Panc1 (cell line): ENCODE results near the gene SERTAD2. TPM values are rescaled to one million over a fixed set of nuclear protein-coding genes. Genes with fewer than 3 reads are reported as not detected.

Experiments used
- ATAC-seq: fragments of 200-7000 bp; cut with Tn5 transposase; 2 replicates; pipeline ENCODE4 v1.9.1; 2020; ENCODE audit warnings: mild to moderate bottlenecking, moderate library complexity
- BruUV-seq: library from RNA; stranded (reverse); fragments of 400-500 nt; replicated peaks from 2 replicates; lab custom pipeline; 2021; lab: Mats Ljungman, UMichigan
- CTCF ChIA-PET: fragments of 300-600 bp; sonication (Branson Sonifier 250); formaldehyde crosslinking; loops from one replicate; lab custom pipeline; 2022; ENCODE audit warnings: antibody characterized with exemption; lab: Charles Lee
- POLR2A ChIA-PET: fragments of 300-600 bp; sonication (Branson Sonifier 250); formaldehyde crosslinking; loops from one replicate; lab custom pipeline; 2022; ENCODE audit warnings: antibody characterized with exemption; lab: Charles Lee
- DNase-seq: peaks from one replicate; pipeline ENCODE4 v3.0.0-alpha.2; 2010; ENCODE audit warnings: low read depth, low spot score
- H3K27ac ChIP-seq: 2 replicates; pipeline ENCODE4 v1.5.1; 2011; ENCODE audit warnings: mild to moderate bottlenecking, low read length, inconsistent platforms
- H3K27me3 ChIP-seq: fragments of 200-500 bp; sonication (Bioruptor generic); 2 replicates; pipeline ENCODE4 v1.6.0; 2014; ENCODE audit warnings: low read length, inconsistent platforms; ENCODE audit not compliant: control insufficient read depth, insufficient read depth
- H3K36me3 ChIP-seq: fragments of 200-500 bp; sonication (Bioruptor generic); 2 replicates; pipeline ENCODE4 v1.5.1; 2014; ENCODE audit warnings: inconsistent platforms, mild to moderate bottlenecking, low read length, moderate library complexity; ENCODE audit not compliant: control insufficient read depth, insufficient read depth
- H3K4me1 ChIP-seq: 2 replicates; pipeline ENCODE4 v1.5.1; 2011; ENCODE audit warnings: inconsistent platforms, mild to moderate bottlenecking, low read length, moderate library complexity; ENCODE audit not compliant: control insufficient read depth, insufficient read depth
- H3K4me3 ChIP-seq, 2 experiments: 2 replicates each; pipeline ENCODE4 v1.5.1; 2011 to 2012; ENCODE audit warnings: low read depth in 2 of 2, low read length in 2 of 2, mild to moderate bottlenecking in 2 of 2, inconsistent platforms in 1 of 2, moderate library complexity in 1 of 2
- H3K9me3 ChIP-seq: fragments of 200-500 bp; sonication (Bioruptor generic); 2 replicates; pipeline ENCODE4 v1.5.1; 2014; ENCODE audit warnings: low read depth, mild to moderate bottlenecking, inconsistent platforms, low read length, moderate library complexity; ENCODE audit not compliant: control insufficient read depth, insufficient read depth
- CTCF ChIP-seq: fragments of 450-650 bp; IDR thresholded peaks from 2 replicates; pipeline ENCODE4 v1.5.1; 2017; ENCODE audit warnings: mild to moderate bottlenecking
- POLR2AphosphoS5 ChIP-seq: IDR thresholded peaks from 2 replicates; pipeline ENCODE4 v1.6.1; 2012; ENCODE audit warnings: mild to moderate bottlenecking, low read depth, low read length, moderate library complexity
- REST ChIP-seq, 2 experiments: IDR thresholded peaks; 2 replicates each; pipeline ENCODE4 v1.6.1; 2011 to 2012; ENCODE audit warnings: low read depth in 2 of 2, control low read depth in 1 of 2, low read length in 1 of 2, mild to moderate bottlenecking in 1 of 2, moderate library complexity in 1 of 2; ENCODE audit not compliant: insufficient read depth in 1 of 2
- SIN3A ChIP-seq: IDR thresholded peaks from 2 replicates; pipeline ENCODE4 v1.6.1; 2012; ENCODE audit warnings: low read depth, mild to moderate bottlenecking, low read length, moderate library complexity, borderline replicate concordance; ENCODE audit not compliant: insufficient read depth
- TCF7L2 ChIP-seq: IDR thresholded peaks from 2 replicates; pipeline ENCODE4 v1.6.1; 2011; ENCODE audit warnings: mild to moderate bottlenecking, low read depth, low read length, inconsistent platforms
- in situ Hi-C: cut with HindIII; loops from 2 replicates; pipeline ENCODE4 v1.10.0; 2016; ENCODE audit warnings: low sequenced_read_pairs, low pct_unique_long_range_greater_than_20kb
- intact Hi-C: fragments of 100-400 bp; cut with micrococcal nuclease; formaldehyde crosslinking; loops from one replicate; pipeline ENCODE4 v1.10.0; 2022; ENCODE audit not compliant: unreplicated experiment
- total RNA-seq: library from RNA; stranded (reverse); gene quantifications from one replicate; pipeline ENCODE4 v1.2.1, GENCODE V29; 2021; ENCODE audit not compliant: unreplicated experiment

The SERTAD2 gene
- total RNA-seq, 1 experiment from 2014 or later: 24.3 TPM

- no peak for DNase-seq
- in situ Hi-C loops (no loop called here), intact Hi-C loops (no loop called here)
- Histone ChIP-seq H3K36me3 (no peaks in the 10 kb centered on the region; the same call in 1 of the 2 replicates), H3K9me3 (no peaks in the 10 kb centered on the region), H3K4me1 (peaks cover 8% of the 10 kb centered on the region; the same call in 1 of the 2 replicates), H3K4me3 (no peak overlapping the region), H3K27me3 (no peaks in the 10 kb centered on the region), H3K27ac (no peak overlapping the region)
- no TSS peak for BruUV-seq
- TF ChIP-seq POLR2AphosphoS5 (no peak), CTCF (no peak), REST (IDR thresholded peaks at IDR 0.05; ENCODE audit: insufficient read depth in 1 of 2, low read depth in 2 of 2, low read length in 1 of 2) (no peak), SIN3A (no peak), TCF7L2 (no peak)
- CTCF ChIA-PET: no interaction called here
- ATAC-seq: no peak
- POLR2A ChIA-PET: no interaction called here
Observed at GRCh38 chr2:64632835-64633819, 20.6 kb downstream of the SERTAD2 start.

- ChIA-PET POLR2A (interaction anchor here (0.6 kb wide), 1 partner anchor 155 kb away, joined by 7 read pairs; no protein-coding TSS in a partner anchor), CTCF (no interaction called here)
- Histone ChIP-seq H3K36me3 (no peaks in the 10 kb centered on the region; the same call in 1 of the 2 replicates), H3K27me3 (no peaks in the 10 kb centered on the region), H3K9me3 (no peaks in the 10 kb centered on the region), H3K27ac (no peak overlapping the region), H3K4me1 (no peaks in the 10 kb centered on the region), H3K4me3 (no peak overlapping the region)
- intact Hi-C loops (no loop called here), in situ Hi-C loops (no loop called here)
- BruUV-seq: no TSS peak
- ATAC-seq (no peak), DNase-seq (no peak)
- TF ChIP-seq CTCF: no peak
- TF ChIP-seq POLR2AphosphoS5: no peak
- no peak for TF ChIP-seq SIN3A
- TF ChIP-seq TCF7L2: no peak
Observed at GRCh38 chr2:64631771-64632170, 21.9 kb downstream of the SERTAD2 start.
